ENCODE data around the gene INIP.

INIP gene

GRCh38 chr9:112669326-112669725, 48.6 kb downstream of the INIP start:
- no peak for DNase-seq

GRCh38 chr9:112665347-112665746, 52.6 kb downstream of the INIP start:
- DNase-seq, result no peak

- no peak for DNase-seq
Measured at GRCh38 chr9:112664531-112664930, 53.4 kb downstream of the INIP start.

GRCh38 chr9:112663681-112664080, 54.2 kb downstream of the INIP start:
- DNase-seq, result no peak

- DNase-seq, result no peak
Measured at GRCh38 chr9:112659906-112660305, 58.0 kb downstream of the INIP start.

GRCh38 chr9:112655668-112656067, 62.2 kb downstream of the INIP start:
- no peak for DNase-seq

GRCh38 chr9:112654282-112654681, 63.6 kb downstream of the INIP start:
- no peak for DNase-seq

- DNase-seq, result no peak
Measured at GRCh38 chr9:112648624-112649023, 69.3 kb downstream of the INIP start.

- no peak for DNase-seq
Measured at GRCh38 chr9:112647596-112647995, 70.3 kb downstream of the INIP start.

GRCh38 chr9:112642126-112642525, 75.8 kb downstream of the INIP start:
- DNase-seq, result no peak

- no peak for DNase-seq
Measured at GRCh38 chr9:112640311-112640710, 77.6 kb downstream of the INIP start.

All from activated gamma-delta T cell (primary cell).